CD4-positive, alpha-beta T cell (primary cell): Measurements from ENCODE around the gene RNPEPL1. TPM values are rescaled to one million over a fixed set of nuclear protein-coding genes. Genes with fewer than 3 reads are reported as not detected.

ENCODE experiments used
- ATAC-seq: fragments of 200-7000 bp; cut with Tn5 transposase; one replicate; pipeline ENCODE4 v1.10.0; 2022; ENCODE audit warnings: mild to moderate bottlenecking; ENCODE audit not compliant: poor library complexity
- CTCF ChIA-PET: fragments of 350-600 bp; sonication (Branson Sonifier 250); formaldehyde crosslinking; loops from one replicate; lab custom pipeline; 2021; ENCODE audit warnings: antibody characterized with exemption, inconsistent platforms; lab: Charles Lee
- POLR2A ChIA-PET: fragments of 350-600 bp; sonication (Branson Sonifier 250); formaldehyde crosslinking; loops from one replicate; lab custom pipeline; 2021; ENCODE audit warnings: antibody characterized with exemption, inconsistent platforms; lab: Charles Lee
- DNase-seq, 14 experiments: peaks; one replicate each; pipeline ENCODE4 v3.0.0-alpha.2; 2013 to 2020; ENCODE audit warnings: mixed read lengths in 2 of 14
- H3K27ac ChIP-seq, 2 donors: one replicate each; pipeline versions ENCODE4 v1.5.1 to v1.7.0; 2013; ENCODE audit warnings: low read length in 2 of 2, low read depth in 1 of 2, mild to moderate bottlenecking in 1 of 2
- H3K27me3 ChIP-seq, 2 experiments: 1 replicate in 1 of 2; 2 replicates in 1 of 2; pipeline versions ENCODE4 v1.6.1 to v1.7.0; 2013; ENCODE audit warnings: low read length in 2 of 2, control low read depth in 1 of 2, mild to moderate bottlenecking in 1 of 2, moderate library complexity in 1 of 2; ENCODE audit not compliant: insufficient read depth in 2 of 2, control insufficient read depth in 1 of 2
- H3K36me3 ChIP-seq: one replicate; pipeline ENCODE4 v1.6.1; 2013; ENCODE audit warnings: low read length, control low read depth; ENCODE audit not compliant: insufficient read depth
- H3K4me1 ChIP-seq: one replicate; pipeline ENCODE4 v1.6.1; 2013; ENCODE audit warnings: low read length, control low read depth; ENCODE audit not compliant: insufficient read depth
- H3K4me3 ChIP-seq: one replicate; pipeline ENCODE4 v1.5.1; 2013; ENCODE audit warnings: mild to moderate bottlenecking, low read length, moderate library complexity
- H3K9me3 ChIP-seq, 2 experiments: 1 replicate in 1 of 2; 2 replicates in 1 of 2; pipeline versions ENCODE4 v1.6.1 to v1.7.0; 2013; ENCODE audit warnings: low read length in 2 of 2, mild to moderate bottlenecking in 2 of 2, control low read depth in 1 of 2, moderate library complexity in 1 of 2; ENCODE audit not compliant: control insufficient read depth in 1 of 2, insufficient read depth in 1 of 2
- H3K27ac Mint-ChIP-seq: one replicate; pipeline ENCODE4 v1.8.0; 2020; ENCODE audit warnings: mixed read lengths
- H3K27me3 Mint-ChIP-seq: one replicate; pipeline ENCODE4 v1.8.0; 2021; ENCODE audit warnings: mixed read lengths
- H3K36me3 Mint-ChIP-seq: one replicate; pipeline ENCODE4 v1.8.0; 2021; ENCODE audit warnings: low read depth, mixed read lengths
- H3K4me1 Mint-ChIP-seq: one replicate; pipeline ENCODE4 v1.8.0; 2021; ENCODE audit warnings: low read depth, mixed read lengths
- H3K4me3 Mint-ChIP-seq: one replicate; pipeline ENCODE4 v1.8.0; 2020; ENCODE audit warnings: mild to moderate bottlenecking, mixed read lengths
- H3K9me3 Mint-ChIP-seq: one replicate; pipeline ENCODE4 v1.8.0; 2020; ENCODE audit warnings: mixed read lengths
- CTCF ChIP-seq: fragments of 200-600 bp; IDR thresholded peaks from one replicate; pipeline ENCODE4 v1.8.0; 2022; ENCODE audit warnings: antibody characterized with exemption, mild to moderate bottlenecking
- intact Hi-C, 2 experiments: fragments of 100-400 bp; cut with DNase I in 1 of 2; cut with micrococcal nuclease in 1 of 2; formaldehyde crosslinking; loops; one replicate each; pipeline versions ENCODE4 v1.15.1 to v1.9.0; 2023 to 2025; cut with DNase I, micrococcal nuclease
- total RNA-seq, 174 experiments: library from RNA in 2 of 174; stranded (reverse) in 2 of 174; gene quantifications; one replicate each; pipeline ENCODE4 v1.2.3 and lab custom pipeline; 2021 to 2026

RNPEPL1 gene
- total RNA-seq, 2 experiments from 2014 or later = 73.0 to 78.8 TPM

GRCh38 chr2:240604291-240604938 lies 36.1 kb downstream of the RNPEPL1 start:
- TF ChIP-seq CTCF = no peak
- H3K27ac ChIP-seq = no peak overlapping the region
- peaks cover 7% of the 10 kb centered on the region for H3K36me3 ChIP-seq
- no peaks in the 10 kb centered on the region for H3K27me3 Mint-ChIP-seq
- H3K27ac Mint-ChIP-seq = no peak overlapping the region
- no peaks in the 10 kb centered on the region for H3K9me3 Mint-ChIP-seq
- intact Hi-C loops = no loop called here
- H3K4me3 ChIP-seq = no peak overlapping the region
- H3K27me3 ChIP-seq = no peaks in the 10 kb centered on the region
- POLR2A ChIA-PET = no interaction called here
- no peak for ATAC-seq
- H3K4me1 Mint-ChIP-seq = no peaks in the 10 kb centered on the region
- peak in 3 of 14 experiments; percentile 2 to 40 (median 31) for DNase-seq
- peaks cover 8% of the 10 kb centered on the region for H3K36me3 Mint-ChIP-seq
- no peaks in the 10 kb centered on the region for H3K4me1 ChIP-seq
- H3K4me3 Mint-ChIP-seq = no peak overlapping the region
- CTCF ChIA-PET = no interaction called here
- no peaks in the 10 kb centered on the region for H3K9me3 ChIP-seq

GRCh38 chr2:240604939-240605716 lies 36.8 kb downstream of the RNPEPL1 start:
- Mint-ChIP-seq H3K4me3 (no peak overlapping the region), H3K27ac (no peak overlapping the region), H3K4me1 (no peaks in the 10 kb centered on the region), H3K27me3 (no peaks in the 10 kb centered on the region), H3K9me3 (no peaks in the 10 kb centered on the region), H3K36me3 (peaks cover under 1% of the 10 kb centered on the region)
- Histone ChIP-seq H3K27me3 (no peaks in the 10 kb centered on the region), H3K4me1 (no peaks in the 10 kb centered on the region), H3K27ac (no peak overlapping the region), H3K4me3 (no peak overlapping the region), H3K9me3 (no peaks in the 10 kb centered on the region), H3K36me3 (peaks cover 7% of the 10 kb centered on the region)
- ChIA-PET POLR2A (no interaction called here), CTCF (no interaction called here)
- DNase-seq = peak in 2 of 14 experiments; percentile 4 to 24
- no peak for TF ChIP-seq CTCF
- no peak for ATAC-seq
- intact Hi-C loops = no loop called here

- Mint-ChIP-seq H3K9me3 (no peaks in the 10 kb centered on the region), H3K36me3 (no peaks in the 10 kb centered on the region), H3K27me3 (no peaks in the 10 kb centered on the region), H3K4me1 (no peaks in the 10 kb centered on the region), H3K4me3 (no peak overlapping the region), H3K27ac (no peak overlapping the region)
- CTCF ChIA-PET = interaction anchor here (1.2 kb wide), 1 partner anchor 40 kb away, joined by 4 read pairs; no protein-coding TSS in a partner anchor
- Histone ChIP-seq H3K36me3 (no peaks in the 10 kb centered on the region), H3K27ac (no peak overlapping the region), H3K9me3 (no peaks in the 10 kb centered on the region), H3K27me3 (no peaks in the 10 kb centered on the region), H3K4me3 (no peak overlapping the region), H3K4me1 (no peaks in the 10 kb centered on the region)
- intact Hi-C loops = no loop called here
- POLR2A ChIA-PET = no interaction called here
- TF ChIP-seq CTCF = no peak
- peak in 2 of 14 experiments; percentile 2 to 23 for DNase-seq
- ATAC-seq = no peak
Observed at GRCh38 chr2:240605867-240606743, 37.8 kb downstream of the RNPEPL1 start.
